ENCODE data around the gene STAG1.
"Not testable (repeated sequence)": the region's sequence is repeated elsewhere in the genome, so short reads cannot be mapped to it uniquely, and the experiment has no call there.

Gene STAG1

DNA sequence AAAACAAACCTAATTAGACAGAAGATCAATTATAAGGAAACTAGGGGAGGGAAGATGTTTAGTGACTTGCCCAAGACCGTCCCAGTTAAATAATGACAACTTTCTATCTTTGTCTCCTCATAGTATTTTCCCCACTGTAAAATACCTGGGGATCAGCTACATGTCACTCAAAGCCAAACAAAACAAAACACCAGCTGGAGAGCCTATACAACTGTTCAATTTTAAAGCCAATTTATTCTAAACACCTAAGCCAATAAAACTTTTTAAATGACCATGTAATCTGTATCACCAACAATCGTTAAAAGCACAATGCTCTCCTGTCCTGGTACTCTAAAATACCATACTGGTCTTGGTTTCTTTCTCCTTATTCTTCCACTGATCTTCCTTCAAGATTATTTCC, 168.4 kb downstream of the STAG1 start:
- no peak for DNase-seq

DNA sequence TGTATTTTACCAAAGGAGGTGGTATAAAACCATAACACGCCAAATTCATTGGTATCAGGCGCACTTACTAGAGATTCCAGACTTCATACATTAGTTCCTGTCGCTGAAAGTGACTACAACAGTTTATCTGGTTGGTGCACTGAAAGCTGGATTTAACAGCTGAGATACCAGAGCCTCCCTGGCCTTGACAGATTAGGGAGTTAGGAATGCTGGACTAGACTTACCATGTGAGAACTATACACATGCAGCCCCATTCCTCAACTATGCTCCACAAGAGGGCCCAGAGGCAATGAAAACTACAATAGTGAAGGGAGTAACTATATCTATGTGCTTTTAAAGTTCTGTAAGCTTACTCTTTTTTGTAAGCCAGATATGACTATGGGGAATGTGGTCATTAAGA, 174.4 kb downstream of the STAG1 start:
- DNase-seq, result peak; percentile 5

DNA sequence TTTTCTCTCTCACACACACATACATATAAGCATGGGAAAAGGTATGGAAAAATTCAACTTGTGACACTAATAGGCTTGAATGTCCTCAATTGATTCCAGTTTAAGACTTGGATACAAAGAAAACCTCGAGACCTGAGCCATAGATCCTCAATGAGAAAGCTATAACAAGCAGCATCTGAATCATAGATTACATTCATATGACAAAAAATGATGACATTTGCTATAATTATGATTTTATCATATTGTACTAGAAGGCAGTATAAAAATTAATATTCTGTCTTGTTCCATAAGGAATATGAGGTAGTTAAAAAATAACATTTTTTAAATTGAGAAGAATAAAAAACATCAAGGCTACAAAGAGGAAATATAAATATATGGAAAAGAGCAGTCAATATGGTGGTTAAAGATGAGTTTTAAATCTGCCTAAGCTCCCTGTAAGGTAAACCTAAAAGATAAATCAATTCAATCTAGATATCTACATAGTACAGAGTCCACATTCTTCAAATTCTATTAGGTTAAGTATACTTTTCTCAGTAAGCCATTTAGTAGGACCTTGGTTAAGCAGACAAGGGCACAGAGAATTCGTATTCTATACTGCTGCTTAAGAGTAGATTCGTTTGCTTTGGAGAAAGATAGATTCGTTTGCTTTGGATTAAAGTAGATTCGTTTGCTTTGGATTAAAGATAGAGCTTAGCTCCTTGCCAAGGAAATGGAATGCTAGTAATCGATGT, 175.7 kb downstream of the STAG1 start:
- no peak for DNase-seq

DNA sequence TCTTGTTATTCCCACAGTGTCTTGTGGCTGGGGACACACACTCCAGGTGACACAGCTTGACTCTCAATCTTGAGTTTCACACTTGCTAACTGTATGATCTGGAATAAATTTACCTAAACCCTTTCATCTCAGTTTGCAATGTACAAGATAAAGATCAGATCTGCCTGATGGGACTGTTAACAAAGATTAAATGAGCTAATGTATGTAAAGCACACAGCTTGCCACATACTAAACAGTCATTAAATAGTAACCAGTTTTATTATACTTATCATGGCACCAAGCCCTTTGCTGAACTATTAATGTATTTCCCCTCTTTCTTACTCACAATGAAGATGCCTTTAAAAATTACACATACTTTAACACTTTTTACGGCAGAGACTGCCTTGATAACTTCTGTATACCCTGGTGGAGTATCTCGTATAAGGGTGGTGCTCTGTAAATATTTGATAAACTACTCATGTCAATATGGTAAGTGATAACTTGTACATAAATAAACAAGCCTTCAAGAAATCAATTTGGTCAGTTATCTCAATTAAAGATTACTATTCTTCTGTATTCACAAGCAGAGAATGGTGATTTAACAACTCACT, 184.5 kb downstream of the STAG1 start:
- no peak for DNase-seq

DNA sequence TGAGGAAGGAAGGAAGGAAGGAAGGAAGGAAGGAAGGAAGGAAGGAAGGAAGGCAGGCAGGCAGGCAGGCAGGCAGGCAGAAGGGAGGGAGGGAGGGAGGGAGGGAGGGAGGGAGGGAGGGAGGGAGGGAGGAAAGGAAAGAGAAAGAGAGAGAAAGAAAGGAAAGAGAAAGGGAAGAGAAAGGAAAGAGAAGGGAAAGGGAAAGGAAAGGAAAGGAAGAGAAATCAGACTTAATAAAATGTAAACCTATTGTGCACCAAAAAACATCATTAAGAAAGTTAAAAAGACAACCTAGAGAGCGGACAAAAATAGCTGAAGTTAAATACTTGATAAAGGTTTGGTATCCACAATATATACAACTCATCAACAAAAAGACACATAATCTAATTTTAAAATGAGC, 187.2 kb downstream of the STAG1 start:
- DNase-seq, result not testable (repeated sequence)

DNA sequence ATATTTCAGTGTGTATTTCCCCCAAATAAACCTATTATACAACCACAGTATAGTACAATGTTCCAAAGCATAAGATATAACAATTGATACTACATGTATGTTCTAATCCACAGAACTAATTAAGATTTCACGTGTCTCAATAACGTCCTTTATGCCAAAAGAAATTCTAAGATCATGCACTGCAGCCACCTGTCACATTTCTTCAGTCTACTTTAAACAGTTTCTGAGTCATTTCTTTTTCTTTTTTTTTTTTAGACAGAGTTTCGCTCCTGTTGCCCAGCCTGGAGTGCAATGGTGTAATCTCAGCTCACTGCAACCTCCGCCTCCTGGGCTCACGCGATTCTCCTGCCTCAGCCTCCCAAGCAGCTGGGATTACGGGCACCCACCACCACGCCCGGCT, 190.2 kb downstream of the STAG1 start:
- no peak for DNase-seq

DNA sequence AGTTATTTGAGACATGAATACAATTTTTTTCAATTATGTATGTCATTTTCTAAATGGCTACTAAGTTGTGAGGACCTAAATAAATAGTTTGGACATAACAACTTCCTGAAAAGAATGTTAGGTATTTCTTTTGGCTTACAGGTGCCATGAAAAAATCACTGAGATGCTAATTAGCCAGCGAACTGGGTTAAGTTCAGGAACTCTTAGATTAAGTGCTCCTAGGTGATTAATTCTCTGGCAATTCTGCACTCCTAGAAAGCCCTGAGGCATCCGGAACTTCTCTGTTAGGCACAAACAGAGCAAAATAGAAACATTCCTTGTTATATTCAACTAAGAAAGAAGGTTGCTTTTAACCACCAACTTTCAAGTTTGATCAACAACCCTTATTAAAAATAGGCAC, 192.3 kb downstream of the STAG1 start:
- no peak for DNase-seq

DNA sequence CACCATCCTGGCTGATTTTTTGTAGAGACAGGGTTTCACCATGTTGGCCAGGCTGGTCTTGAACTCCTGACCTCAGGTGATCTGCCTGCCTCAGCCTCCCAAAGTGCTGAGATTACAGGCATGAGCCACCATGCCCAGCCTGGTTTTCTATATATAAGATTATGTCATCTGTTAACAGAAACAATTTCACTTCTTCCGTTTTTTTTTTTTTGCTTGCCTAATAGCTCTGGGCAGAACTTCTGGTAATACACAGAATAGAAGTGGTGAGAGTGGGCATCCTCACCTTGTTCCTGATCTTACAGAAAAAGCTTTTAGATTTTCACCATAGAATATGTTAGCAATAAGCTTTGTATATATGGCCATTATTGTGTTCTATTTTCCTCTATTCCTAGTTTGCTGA, 202.7 kb downstream of the STAG1 start:
- DNase-seq, result not testable (repeated sequence)

DNA sequence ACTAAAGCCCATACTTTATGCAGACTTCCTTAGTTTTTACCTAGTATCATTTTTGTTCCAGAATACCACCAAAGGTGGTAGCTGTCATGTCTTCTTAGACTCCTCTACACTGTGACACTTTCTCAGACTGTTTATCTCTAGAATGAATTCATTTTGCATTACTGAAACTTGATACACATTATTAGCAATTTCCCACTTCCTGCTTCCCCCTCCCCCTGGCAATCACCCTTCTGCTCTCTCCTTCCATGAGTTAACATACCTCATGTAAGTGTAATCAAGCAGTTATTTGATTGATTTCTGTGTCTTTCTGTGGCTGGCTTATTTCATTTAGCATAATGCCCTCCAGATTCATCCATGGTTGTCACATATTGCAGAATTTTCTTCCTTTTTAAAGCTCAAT, 204.9 kb downstream of the STAG1 start:
- DNase-seq, result peak; percentile 47

DNA sequence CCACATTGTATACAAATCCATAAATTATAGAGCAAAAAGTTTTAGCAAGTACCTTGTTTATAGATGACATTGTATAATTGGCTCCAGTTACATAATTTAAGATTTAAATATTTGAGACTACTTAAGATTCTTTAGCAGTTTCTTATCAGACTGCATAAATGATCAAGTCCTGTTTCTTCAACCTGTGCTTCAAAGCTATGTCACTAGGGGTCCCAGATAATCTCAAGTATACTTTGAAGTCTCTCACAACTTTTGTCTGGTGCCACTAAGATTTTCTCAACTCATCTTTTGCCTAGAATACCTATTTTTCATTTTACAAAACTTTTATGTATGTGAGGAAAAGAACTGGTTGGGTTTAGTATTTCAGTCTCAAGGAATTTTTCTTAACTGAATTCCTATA, 205.5 kb downstream of the STAG1 start:
- no peak for DNase-seq

DNA sequence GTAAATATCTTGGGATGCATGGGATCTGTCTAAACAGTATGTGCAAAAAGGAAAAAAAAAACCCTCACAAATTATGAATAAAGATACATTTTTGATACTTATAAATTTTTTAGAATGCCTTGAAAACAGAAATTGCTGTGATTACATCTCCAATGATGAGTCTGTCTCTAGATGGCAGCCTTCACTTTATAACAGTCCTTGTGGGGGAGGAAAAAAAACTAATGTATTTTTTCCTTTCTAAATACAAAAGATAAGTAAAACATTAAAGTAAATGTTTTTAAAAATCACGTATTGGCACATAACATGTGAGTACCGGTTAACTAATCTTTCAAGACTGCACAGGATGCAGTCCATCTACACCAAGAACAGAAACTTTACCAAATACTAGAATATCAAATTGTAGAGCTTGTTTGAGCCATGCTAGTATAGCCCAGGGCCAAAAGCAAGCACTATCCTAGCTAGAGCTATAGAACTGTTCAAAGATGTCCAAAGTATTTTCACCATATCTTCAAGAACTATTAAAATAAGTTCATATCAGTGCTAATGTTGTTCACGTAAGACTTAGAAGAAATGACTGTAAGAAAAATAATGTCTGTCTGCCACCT, 206.4 kb downstream of the STAG1 start:
- DNase-seq, result peak; percentile 19

DNA sequence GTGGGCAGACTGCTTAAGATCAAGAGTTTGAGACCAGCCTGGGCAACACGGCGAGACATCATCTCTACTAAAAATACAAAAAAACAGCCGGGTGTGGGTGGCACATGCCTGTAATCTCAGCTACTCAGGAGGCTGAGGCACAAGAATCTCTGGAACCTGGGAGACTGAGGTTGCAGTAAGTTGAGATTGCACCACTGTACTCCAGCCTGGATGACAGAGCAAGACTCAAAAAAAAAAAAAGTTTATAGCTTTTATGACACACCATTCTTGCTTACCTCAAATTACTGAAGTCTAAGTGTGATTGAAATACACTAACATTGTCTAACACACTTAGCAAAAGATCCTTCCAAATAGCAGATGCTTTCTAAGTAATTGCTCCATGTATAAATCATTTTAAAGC, 207.6 kb downstream of the STAG1 start:
- no peak for DNase-seq

DNA sequence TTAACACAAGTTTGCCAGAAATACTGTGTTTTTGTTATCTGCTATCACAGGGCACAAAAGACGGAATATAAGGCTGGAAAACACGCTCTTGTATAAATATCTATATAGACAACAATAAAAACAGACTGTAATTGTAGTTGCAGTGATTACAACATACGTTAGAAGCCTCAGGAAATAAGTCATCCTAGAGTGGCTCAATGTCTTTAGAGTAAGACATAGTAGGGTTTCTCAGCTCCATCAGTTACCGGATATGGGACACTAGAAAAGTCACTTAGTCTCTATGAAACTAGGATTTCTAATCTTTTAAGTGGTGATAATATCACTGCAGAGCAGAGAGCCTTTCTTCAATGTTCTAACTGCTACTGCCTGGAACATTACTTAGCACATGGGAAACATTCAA, 208.8 kb downstream of the STAG1 start:
- no peak for DNase-seq

DNA sequence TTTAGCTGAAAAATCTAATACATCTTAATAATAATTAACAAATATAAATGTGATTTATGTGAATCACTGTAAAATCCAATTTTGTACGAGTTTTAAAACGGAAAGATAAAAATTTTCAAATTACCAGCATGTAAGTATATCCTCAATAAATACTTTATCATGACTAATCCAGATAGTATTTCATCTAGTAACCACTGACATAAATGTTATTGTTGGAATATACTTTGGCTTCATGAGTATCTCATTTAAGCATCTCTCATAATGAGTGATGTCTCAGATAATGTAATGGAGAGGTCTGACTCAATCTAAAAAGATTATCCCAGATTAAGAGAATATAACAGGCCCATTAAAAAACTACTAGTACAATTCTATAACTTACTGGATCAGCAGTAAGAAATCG, 216.3 kb downstream of the STAG1 start:
- DNase-seq, result peak; percentile 52

DNA sequence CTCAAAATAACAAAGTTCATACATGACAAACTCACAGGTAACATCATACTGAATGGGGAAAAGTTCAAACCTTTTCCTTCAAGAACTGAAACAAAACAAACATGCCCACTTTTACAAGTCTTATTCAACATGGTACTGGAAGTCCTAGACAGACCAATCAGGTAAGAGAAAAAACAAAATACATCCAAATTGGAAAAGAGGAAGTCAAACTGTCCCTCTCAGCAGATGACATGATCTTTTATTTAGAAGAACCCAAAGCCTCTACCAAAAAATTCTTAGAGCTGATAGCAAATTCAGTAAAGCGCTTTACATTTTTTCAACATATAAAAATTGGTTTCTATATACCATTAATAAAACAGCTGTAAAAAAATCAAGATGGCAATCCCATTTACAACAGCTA, 219.4 kb downstream of the STAG1 start:
- DNase-seq, result no peak

DNA sequence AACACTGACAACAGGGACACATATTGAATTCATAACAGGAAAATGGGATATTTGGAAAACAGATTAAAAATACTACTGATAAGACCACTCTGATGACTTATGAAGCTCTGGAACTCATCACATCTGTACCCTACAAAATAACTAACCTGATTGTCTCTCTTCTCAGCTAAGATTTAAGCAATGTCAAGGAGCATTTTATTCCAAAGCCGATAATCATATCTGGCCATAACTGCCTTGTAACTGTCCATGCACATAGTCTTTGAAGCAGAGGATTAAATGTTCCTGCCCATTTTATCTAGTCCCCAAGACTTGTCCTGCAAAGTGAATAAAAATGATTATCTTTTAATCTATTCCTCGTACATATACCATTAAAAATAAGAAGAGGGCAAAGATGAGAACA, 234.1 kb downstream of the STAG1 start:
- DNase-seq, result no peak

DNA sequence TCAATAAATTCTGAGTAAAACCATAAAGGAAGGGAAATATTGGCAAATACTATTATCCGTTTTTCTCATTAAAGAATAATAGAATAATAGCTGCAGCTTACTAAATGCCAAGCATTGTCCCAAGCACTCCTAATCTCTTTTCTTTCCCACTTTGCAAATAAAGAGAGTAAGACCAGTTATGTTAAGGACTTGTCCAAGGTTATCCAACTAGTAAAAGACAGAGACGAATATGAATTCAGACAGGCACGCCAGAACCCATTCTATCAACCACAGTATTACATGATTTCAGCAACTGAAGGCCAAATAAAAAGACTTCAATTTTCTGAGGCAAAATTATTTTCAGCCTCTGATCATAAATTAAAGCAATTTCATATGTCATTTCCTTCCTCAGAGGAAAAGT, 235.5 kb downstream of the STAG1 start:
- no peak for DNase-seq

DNA sequence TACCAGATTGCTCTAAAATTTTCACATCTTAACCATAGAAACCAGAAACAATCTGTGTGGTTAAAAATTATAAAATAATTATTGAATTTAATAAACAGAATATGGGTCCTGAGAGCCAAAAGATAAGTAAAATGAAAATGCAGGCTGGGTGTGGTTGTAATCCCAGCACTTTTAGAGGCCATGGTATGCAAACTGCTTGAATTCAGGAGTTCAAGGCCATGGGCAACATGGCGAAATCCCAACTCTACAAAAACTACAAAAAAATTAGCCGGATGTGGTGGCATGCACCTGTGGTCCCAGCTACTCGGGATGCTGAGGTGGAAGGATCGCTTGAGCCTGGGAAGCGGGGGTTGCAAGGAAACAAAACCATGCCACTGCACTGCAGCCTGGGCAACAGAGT, 236.1 kb downstream of the STAG1 start:
- DNase-seq, result no peak

DNA sequence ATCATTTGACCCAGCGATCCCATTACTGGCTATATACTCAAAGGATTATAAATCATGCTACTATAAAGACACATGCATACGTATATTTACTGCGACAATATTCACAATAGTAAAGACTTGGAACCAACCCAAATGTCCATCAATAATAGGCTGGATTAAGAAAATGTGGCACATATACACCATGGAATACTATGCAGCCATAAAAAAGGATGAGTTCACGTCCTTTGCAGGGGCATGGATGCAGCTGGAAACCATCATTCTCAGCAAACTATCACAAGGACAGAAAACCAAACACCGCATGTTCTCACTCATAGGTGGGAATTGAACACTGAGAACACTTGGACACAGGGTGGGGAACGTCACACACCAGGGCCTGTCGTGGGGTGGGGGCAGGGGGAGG, 237.6 kb downstream of the STAG1 start:
- not testable (repeated sequence) for DNase-seq

DNA sequence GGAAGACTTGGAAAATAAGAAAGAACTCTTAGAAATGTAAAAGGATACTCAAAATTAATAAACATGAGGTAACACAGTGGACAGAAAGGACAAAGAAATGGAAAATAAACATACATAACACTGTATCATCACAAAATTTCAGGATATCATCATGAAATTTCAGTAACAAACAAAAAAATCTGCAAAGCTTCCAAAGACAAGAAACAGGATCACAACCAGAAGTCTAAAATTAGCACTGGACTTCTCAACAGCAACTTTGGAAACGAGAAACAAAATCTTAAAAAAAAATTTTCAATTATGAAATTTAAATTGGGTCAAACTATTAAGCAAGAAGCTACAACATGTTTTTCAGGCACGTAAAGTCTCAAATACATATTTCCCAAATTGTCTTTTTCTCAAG, 238.8 kb downstream of the STAG1 start:
- DNase-seq, result no peak

DNA sequence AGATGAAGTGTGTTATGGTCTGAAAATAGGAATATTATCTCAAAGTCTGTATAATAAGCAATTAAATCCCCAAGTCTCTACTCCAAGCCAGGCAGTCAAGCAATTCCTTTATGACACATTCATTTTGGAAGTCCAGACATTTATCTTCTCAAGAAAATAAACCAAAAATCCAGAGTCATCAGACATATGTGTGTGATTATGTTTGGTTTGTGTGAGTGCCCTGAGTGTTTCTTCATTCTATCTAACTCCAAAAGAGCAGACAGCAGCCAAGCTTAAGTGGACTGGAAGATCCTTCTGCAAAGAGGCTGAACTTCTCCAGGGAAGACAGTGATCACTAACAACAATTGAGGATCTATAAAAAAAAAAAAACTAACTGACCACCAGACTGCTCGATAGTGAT, 239.8 kb downstream of the STAG1 start:
- peak; percentile 71 for DNase-seq

DNA sequence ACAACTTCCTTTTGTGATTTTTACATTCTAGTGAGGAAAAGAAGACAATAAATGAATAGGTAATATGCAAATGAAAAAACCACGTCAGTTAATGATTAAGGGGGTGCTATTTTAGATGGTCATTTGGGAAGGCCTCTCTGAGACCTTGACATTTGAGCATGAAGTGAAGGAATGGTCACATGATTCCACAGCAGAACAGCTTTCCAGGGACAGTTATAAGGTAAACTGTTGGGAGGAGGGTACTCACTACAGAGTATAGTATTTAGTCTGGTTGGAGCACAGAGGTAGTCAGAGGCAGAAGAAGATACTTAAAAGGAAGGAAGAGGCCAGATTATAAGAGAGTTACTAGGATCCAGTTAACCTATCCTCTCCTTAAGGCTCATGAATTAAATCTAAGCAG, 246.5 kb downstream of the STAG1 start:
- DNase-seq, result no peak

DNA sequence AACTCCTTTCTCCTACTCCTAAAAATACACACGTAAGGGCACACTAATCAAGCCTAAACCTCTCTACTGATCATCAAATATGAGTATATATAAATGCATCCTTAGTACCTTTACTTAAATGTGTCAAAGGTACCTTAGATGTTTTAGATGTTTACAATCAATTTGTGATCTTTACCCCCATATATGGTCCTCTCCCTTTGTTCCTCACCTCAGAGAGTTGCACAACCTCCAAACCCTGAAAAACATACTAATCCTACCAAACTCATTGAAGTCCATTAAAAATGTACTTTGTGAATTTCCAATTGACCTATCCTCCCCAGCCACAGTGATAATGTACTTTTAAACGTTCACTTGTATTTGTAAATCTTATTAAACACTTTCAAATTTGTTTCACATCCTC, 249.1 kb downstream of the STAG1 start:
- DNase-seq, result no peak

DNA sequence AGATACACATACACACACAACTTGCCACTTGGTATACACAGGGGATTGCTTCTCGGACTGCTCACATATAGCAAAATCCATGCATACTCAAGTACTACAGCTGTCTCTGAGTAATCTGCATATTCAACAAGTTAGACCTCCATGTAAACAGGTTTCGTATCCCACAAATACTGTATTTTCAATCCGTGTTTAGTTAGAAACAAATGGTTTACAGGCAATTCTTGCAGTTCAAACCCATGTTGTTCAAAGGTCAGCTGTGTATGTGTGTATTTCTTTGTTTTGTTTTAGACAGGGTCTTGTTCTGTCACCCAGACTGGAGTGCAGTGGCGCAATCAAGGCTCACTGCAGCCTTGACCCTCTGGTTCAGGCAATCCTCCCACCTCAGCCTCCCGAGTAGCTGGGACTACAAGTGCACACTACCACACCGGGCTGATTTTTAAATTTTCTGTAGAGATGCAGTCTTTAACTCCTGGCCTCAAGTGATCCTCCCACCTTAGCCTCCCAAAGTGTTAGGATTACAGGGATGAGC, 253.2 kb downstream of the STAG1 start:
- DNase-seq, result no peak

Measured in fibroblast of skin of scalp (primary cell).